ENCODE results near the gene THY1. TPM values are rescaled to one million over a fixed set of nuclear protein-coding genes. Genes with fewer than 3 reads are reported as not detected.
"Not testable (repeated sequence)": the region's sequence is repeated elsewhere in the genome, so short reads cannot be mapped to it uniquely, and the experiment has no call there.

The THY1 gene
- total and polyA plus RNA-seq, 5 donors = 0.74 to 4.3 (median 2.6) TPM

DNA sequence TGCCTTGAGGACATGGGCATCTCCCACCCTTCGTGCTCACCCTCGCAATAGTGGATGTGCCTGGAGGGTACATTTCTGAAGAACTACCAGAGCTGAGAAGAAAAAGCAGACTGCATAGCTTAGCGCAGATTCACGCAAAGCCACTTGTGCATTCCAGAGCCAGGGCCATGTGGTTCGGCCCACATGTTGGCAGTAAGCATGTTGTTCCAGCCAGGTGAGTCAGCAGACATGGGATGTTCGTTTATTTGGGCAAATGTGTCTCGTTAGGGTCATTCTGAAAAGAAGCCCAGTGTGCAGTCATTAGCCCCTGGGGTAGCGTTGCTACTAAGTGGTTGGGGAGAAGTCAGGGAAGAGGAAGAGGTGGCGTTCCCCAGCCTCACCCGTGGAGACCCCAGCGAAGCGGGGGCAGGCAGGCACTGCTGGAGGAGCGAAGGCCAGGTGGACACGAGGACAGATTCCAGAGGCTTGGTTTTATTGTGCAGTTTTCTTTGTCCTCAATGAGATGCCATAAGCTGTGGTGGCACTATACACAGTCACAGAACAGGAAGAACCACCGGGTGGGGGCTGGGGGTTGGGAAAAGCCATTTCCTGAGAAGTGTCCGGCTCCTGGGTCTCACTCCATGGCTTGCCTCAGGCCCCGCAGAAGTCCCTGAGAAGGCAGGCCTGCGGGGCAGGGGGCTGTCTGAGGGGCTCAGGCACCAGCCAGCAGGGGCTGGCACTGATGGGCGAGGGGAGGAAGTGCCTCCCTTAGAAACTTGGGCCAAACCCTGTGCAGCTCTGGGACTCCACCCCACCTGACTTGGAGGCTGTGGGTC lies 5.0 kb downstream of the THY1 start:
- intact Hi-C loops (cut with DNase I) = no loop called here
- H3K27ac ChIP-seq (ENCODE audit: low read length) = no peak overlapping the region

DNA sequence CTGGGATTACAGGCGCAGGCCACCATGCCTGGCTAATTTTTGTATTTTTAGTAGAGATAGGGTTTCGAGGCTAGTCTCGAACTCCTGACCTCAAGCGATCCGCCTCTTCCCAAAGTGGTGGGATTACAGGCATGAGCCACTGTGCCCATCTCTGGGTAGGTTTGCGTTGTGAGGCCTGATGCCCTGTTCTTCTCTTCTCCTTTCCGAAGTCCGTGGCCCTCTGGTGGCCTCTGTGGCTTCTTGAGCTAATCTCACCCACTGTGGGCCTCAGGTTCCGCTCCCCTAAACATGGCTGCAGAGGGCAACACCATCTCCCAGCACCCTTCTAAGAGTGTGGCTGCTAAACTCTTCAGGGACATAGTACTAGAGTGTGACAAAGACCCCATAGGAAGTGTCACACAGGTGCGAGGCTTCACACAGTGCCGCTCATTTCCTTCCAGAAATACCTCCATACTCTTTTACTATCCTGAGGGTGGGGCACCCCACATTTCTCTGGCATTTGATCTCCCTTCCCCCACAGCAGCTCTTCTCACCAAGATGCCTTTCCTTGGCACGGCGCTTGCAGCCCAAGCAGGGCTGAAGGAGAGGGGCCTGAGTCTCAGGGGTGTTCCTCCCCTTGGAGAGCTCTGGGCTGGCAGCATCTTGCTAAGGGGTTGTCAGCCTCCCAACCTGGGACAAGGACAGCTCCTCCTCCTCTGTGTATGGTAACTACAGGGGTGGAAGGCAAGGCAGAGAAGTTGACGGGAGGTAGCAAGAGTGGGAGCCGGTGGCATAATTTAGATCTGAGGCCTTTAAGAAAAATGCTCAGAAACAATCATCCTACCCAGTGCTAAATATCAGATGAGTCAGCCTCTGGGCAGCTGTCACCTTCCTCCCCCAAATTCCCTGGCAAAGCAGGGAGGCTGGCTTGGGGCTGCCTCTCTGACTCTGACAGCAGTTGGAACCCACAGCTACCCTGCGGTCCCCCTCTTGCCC lies 6.1 kb downstream of the THY1 start:
- ATAC-seq = no peak
- Histone ChIP-seq H3K27ac (ENCODE audit: low read length) (no peak overlapping the region), H3K9me3 (ENCODE audit: control insufficient read depth, low read length) (no peaks in the 10 kb centered on the region), H3K4me3 (ENCODE audit: low read length) (no peak overlapping the region), H3K4me1 (ENCODE audit: control insufficient read depth, insufficient read depth, low read length) (no peaks in the 10 kb centered on the region), H3K27me3 (ENCODE audit: control insufficient read depth, insufficient read depth) (no peaks in the 10 kb centered on the region)
- intact Hi-C loops (cut with DNase I) = no loop called here
- WGBS = 81% methylated on average over 16 of the region's 16 CpGs
- DNase-seq = no peak

More for the DNA sequence above, 5.0 kb downstream of the THY1 start:
- WGBS = 74% methylated on average over 19 of the region's 19 CpGs
- no peak for ATAC-seq
- Histone ChIP-seq H3K27me3 (ENCODE audit: control insufficient read depth, insufficient read depth) (no peaks in the 10 kb centered on the region), H3K4me1 (ENCODE audit: control insufficient read depth, insufficient read depth, low read length) (no peaks in the 10 kb centered on the region), H3K9me3 (ENCODE audit: control insufficient read depth, low read length) (no peaks in the 10 kb centered on the region), H3K4me3 (ENCODE audit: low read length) (no peak overlapping the region)
- no peak for DNase-seq

DNA sequence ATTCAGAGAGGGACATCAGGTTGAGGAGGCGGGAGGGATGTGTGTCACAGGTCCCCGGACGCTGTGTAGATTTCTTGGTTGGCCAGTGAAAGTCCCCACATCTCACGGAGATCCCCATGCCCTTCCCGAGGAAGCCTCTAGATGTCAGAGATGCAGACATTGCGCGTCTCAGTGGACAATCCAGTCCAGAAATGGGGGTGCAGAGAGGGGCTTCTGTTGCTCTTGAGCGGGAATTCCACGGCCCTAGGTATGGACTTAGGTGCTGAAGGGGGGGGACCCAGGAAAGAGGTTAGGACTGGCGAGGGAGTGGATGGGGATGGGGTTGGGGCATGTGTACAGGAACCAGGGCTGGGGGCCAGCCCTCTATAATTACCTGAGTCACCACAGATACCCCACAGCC lies 7.0 kb downstream of the THY1 start:
- no peaks in the 10 kb centered on the region for H3K4me1 ChIP-seq (ENCODE audit: control insufficient read depth, insufficient read depth, low read length)
- H3K9me3 ChIP-seq (ENCODE audit: control insufficient read depth, low read length) = no peaks in the 10 kb centered on the region
- intact Hi-C loops (cut with DNase I) = no loop called here
- no peaks in the 10 kb centered on the region for H3K27me3 ChIP-seq (ENCODE audit: control insufficient read depth, insufficient read depth)
- no peak for ATAC-seq
- no peak overlapping the region for H3K27ac ChIP-seq (ENCODE audit: low read length)
- WGBS = 92% methylated on average over 10 of the region's 10 CpGs
- DNase-seq = no peak
- H3K4me3 ChIP-seq (ENCODE audit: low read length) = no peak overlapping the region

DNA sequence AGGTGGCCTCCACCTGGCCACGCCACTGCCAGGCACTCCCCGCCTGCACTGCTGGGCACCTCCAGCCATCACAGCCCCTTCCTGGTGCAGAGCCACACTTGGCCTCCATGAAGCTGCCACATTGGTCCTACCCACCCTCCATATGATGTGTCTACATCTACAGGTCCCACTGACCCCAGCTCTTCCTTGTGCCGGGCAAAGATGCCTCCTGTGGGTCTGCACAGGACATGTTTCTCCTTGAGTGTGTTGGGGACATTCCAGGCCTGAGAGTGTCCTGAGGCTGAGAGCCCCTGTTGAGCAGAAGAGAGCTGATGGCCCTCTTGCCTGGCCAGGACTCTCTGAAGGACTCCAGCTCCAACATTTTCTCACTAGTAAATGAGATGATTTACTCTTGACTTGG lies 7.5 kb downstream of the THY1 start:
- H3K9me3 ChIP-seq (ENCODE audit: control insufficient read depth, low read length) = no peaks in the 10 kb centered on the region
- intact Hi-C loops (cut with DNase I) = no loop called here
- WGBS = 95% methylated on average over 3 of the region's 3 CpGs
- ATAC-seq = no peak
- H3K27me3 ChIP-seq (ENCODE audit: control insufficient read depth, insufficient read depth) = no peaks in the 10 kb centered on the region
- H3K4me3 ChIP-seq (ENCODE audit: low read length) = no peak overlapping the region
- H3K27ac ChIP-seq (ENCODE audit: low read length) = no peak overlapping the region
- no peaks in the 10 kb centered on the region for H3K4me1 ChIP-seq (ENCODE audit: control insufficient read depth, insufficient read depth, low read length)
- DNase-seq = no peak

DNA sequence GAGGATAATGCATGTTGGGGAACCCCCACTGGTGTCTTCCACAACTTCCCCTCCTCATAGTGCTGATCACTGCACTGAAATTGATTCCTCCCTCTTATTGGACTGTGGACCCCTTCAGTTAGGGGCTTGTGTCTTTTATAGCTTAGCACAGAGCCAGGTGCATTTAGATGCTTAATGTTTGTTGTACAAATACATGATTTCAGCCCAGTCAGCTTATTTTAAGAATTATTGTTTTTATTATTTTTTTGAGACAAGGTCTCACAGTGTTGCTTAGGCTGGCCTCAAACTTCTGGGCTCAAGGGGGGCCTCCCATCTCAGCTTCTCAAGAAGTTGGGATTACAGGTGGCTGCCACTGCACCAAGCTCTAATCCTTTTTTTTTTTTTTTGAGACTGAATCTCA lies 8.2 kb downstream of the THY1 start:
- ATAC-seq = no peak
- H3K27ac ChIP-seq (ENCODE audit: low read length) = no peak overlapping the region
- no peak overlapping the region for H3K4me3 ChIP-seq (ENCODE audit: low read length)
- intact Hi-C loops (cut with DNase I) = no loop called here
- no peaks in the 10 kb centered on the region for H3K27me3 ChIP-seq (ENCODE audit: control insufficient read depth, insufficient read depth)
- no peak for DNase-seq
- no peaks in the 10 kb centered on the region for H3K9me3 ChIP-seq (ENCODE audit: control insufficient read depth, low read length)
- H3K4me1 ChIP-seq (ENCODE audit: control insufficient read depth, insufficient read depth, low read length) = no peaks in the 10 kb centered on the region

DNA sequence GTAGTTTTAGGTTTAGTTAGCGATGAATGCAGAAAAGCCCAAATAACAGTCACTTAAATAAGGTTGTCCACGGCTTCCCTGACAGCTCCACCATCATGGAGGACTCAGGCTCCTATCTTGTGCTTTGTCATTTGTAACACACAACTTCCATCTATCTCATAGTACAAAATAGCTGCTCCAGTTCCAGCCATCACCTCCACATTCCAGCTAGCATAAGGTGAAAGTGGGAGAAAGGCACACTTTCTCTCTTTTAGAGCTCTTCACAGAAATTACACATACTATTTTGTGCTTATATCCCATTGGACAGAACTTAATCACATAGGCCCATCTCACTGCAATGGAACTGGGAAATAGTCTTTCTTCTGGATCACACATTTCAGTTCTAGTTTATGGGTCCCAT lies 8.7 kb downstream of the THY1 start:
- 93% methylated on average over 2 of the region's 2 CpGs for WGBS
- Histone ChIP-seq H3K4me1 (ENCODE audit: control insufficient read depth, insufficient read depth, low read length) (no peaks in the 10 kb centered on the region), H3K9me3 (ENCODE audit: control insufficient read depth, low read length) (no peaks in the 10 kb centered on the region), H3K27me3 (ENCODE audit: control insufficient read depth, insufficient read depth) (no peaks in the 10 kb centered on the region), H3K27ac (ENCODE audit: low read length) (no peak overlapping the region), H3K4me3 (ENCODE audit: low read length) (no peak overlapping the region)
- ATAC-seq = no peak
- intact Hi-C loops (cut with DNase I) = no loop called here
- no peak for DNase-seq

DNA sequence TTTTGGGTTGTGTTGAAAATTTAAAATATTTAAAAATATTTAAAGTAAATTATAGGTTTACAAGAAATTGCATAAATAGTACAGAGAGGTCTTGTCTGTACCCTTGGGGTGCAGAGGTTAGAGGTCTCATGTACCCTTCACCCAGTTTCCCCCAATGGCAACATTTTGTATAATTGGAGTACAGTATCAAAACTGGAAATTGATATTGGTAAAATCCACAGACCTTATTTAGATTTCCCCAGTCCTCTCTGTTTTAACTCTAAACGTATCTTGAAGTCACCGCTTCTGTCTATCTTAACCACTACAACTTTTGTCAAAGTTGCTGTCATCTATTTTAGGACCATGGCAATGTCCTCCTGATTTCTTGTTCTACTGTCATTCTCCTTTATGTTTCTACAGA lies 10.9 kb downstream of the THY1 start:
- H3K4me1 ChIP-seq (ENCODE audit: control insufficient read depth, insufficient read depth, low read length) = no peaks in the 10 kb centered on the region
- ATAC-seq (no peak), DNase-seq (no peak)
- WGBS = 93% methylated on average over 2 of the region's 2 CpGs
- intact Hi-C loops (cut with DNase I) = no loop called here
- no peak overlapping the region for H3K27ac ChIP-seq (ENCODE audit: low read length)
- H3K27me3 ChIP-seq (ENCODE audit: control insufficient read depth, insufficient read depth) = no peaks in the 10 kb centered on the region
- no peak overlapping the region for H3K4me3 ChIP-seq (ENCODE audit: low read length)
- no peaks in the 10 kb centered on the region for H3K9me3 ChIP-seq (ENCODE audit: control insufficient read depth, low read length)

DNA sequence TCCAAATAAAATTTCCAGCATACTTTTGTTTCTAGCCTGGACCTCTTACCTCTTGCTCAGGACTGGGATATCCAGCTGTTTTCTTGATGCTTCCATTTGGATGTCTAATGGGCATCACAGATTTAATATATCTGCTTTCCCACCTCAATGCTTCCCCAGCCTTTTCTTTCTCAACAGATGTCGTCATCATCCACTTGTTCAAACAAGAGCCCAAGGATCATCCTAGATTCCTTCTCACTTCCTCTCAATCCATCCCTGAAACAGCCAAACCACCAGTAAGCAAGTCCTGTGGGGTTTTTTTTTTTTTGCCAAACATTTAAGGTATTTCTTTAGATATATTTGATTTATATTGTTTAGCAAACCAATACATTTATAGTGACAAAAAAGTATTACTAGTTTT lies 12.5 kb downstream of the THY1 start:
- intact Hi-C loops (cut with DNase I) = no loop called here
- no peak for DNase-seq
- H3K27ac ChIP-seq (ENCODE audit: low read length) = no peak overlapping the region
- no peak overlapping the region for H3K4me3 ChIP-seq (ENCODE audit: low read length)
- no peaks in the 10 kb centered on the region for H3K27me3 ChIP-seq (ENCODE audit: control insufficient read depth, insufficient read depth)
- 89% methylated on average over 1 of the region's 1 CpG for WGBS
- no peaks in the 10 kb centered on the region for H3K4me1 ChIP-seq (ENCODE audit: control insufficient read depth, insufficient read depth, low read length)
- H3K9me3 ChIP-seq (ENCODE audit: control insufficient read depth, low read length) = no peaks in the 10 kb centered on the region
- ATAC-seq = no peak

DNA sequence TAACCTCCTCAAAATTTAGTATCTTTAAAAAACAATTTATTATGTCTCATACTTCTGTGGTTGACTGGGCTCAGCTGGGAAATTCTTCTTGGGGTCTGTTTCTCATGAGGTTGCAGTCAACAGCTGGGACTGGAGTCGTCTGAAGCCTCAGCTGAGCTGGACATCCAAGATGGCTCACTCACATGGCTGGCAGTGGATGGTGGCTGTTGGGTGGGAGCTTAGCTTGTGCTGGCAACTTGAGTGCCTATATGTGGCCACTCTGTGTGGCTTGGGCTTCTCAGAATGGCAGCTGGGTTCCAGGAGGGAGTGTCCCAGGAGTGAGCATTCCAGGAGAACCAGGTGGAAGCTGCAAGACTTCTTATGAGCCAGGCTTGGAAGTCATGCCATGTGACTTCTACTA lies 13.2 kb downstream of the THY1 start:
- intact Hi-C loops (cut with DNase I) = no loop called here
- H3K4me1 ChIP-seq (ENCODE audit: control insufficient read depth, insufficient read depth, low read length) = no peaks in the 10 kb centered on the region
- H3K27ac ChIP-seq (ENCODE audit: low read length) = no peak overlapping the region
- H3K4me3 ChIP-seq (ENCODE audit: low read length) = no peak overlapping the region
- H3K9me3 ChIP-seq (ENCODE audit: control insufficient read depth, low read length) = no peaks in the 10 kb centered on the region
- WGBS = 83% methylated on average over 1 of the region's 1 CpG
- ATAC-seq (no peak), DNase-seq (no peak)
- no peaks in the 10 kb centered on the region for H3K27me3 ChIP-seq (ENCODE audit: control insufficient read depth, insufficient read depth)

DNA sequence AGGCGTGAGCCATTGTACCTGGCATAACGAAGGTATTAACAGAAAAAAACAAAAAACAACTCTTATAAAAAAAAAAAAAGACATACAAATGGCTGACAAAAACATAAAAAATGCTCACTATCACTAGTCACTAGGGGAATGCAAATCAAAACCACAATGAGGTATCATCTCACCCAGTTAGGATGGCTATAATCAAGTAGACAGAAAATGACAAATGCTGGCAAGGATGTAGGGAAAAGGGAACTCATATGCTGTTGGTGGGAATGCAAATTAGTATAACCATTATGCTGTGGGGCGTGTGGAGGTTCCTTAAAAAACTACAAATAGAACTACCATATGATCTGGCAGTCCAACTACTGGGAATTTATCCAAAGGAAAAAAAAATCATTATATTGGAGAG lies 17.0 kb downstream of the THY1 start:
- WGBS = 85% methylated on average over 3 of the region's 3 CpGs
- intact Hi-C loops (cut with DNase I) = no loop called here
- ATAC-seq (no peak), DNase-seq (no peak)
- Histone ChIP-seq H3K27ac (ENCODE audit: low read length) (no peak overlapping the region), H3K4me3 (ENCODE audit: low read length) (no peak overlapping the region), H3K9me3 (ENCODE audit: control insufficient read depth, low read length) (no peaks in the 10 kb centered on the region), H3K4me1 (ENCODE audit: control insufficient read depth, insufficient read depth, low read length) (no peaks in the 10 kb centered on the region), H3K27me3 (ENCODE audit: control insufficient read depth, insufficient read depth) (no peaks in the 10 kb centered on the region)

DNA sequence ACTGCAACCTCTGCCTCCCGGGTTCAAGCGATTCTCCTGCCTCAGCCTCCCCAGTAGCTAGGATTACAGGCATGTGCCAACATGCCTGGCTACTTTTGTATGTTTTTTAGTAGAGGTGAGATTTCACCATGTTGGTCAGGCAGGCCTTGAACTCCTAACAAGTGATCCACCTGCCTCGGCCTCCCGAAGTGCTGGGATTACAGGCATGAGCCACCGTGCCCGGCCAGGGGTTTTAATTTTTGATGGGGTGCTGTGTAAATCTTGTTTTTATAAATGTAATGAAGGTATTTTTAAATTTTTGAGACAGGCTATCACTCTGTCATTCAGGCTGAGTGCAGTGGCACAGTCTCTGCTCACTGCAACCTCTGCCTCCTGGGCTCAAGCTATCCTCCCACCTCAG lies 17.5 kb downstream of the THY1 start:
- H3K4me1 ChIP-seq (ENCODE audit: control insufficient read depth, insufficient read depth, low read length); H3K27me3 ChIP-seq (ENCODE audit: control insufficient read depth, insufficient read depth); H3K9me3 ChIP-seq (ENCODE audit: control insufficient read depth, low read length); intact Hi-C loops (cut with DNase I); DNase-seq; H3K4me3 ChIP-seq (ENCODE audit: low read length); H3K27ac ChIP-seq (ENCODE audit: low read length); ATAC-seq: not testable (repeated sequence)
- WGBS = 95% methylated on average over 6 of the region's 6 CpGs
